Measurements from ENCODE around the gene EFNB3.

Gene EFNB3

GRCh38 chr17:7711051-7711755, 6.2 kb downstream of the EFNB3 start:
- no peak overlapping the region for H3K27ac ChIP-seq (replicated peaks)
- TF ChIP-seq SPI1 (IDR thresholded peaks at IDR 0.05; ENCODE audit: borderline replicate concordance, low read depth) = no peak
- H3K27me3 ChIP-seq (ENCODE audit: insufficient read depth, poor library complexity, severe bottlenecking) = peaks cover 3% of the 10 kb centered on the region
- no peak overlapping the region for H3K4me3 ChIP-seq (replicated peaks; ENCODE audit: insufficient read depth, low read length)
- no peak for DNase-seq (ENCODE audit: low read depth in 1 of 2, low spot score in 1 of 2)

GRCh38 chr17:7712111-7712771, 7.2 kb downstream of the EFNB3 start:
- no peak overlapping the region for H3K4me3 ChIP-seq (replicated peaks; ENCODE audit: insufficient read depth, low read length)
- H3K27ac ChIP-seq (replicated peaks) = no peak overlapping the region
- H3K27me3 ChIP-seq (ENCODE audit: insufficient read depth, poor library complexity, severe bottlenecking) = no peaks in the 10 kb centered on the region
- DNase-seq (ENCODE audit: low read depth in 1 of 2, low spot score in 1 of 2) = no peak
- no peak for TF ChIP-seq POLR2AphosphoS5 (IDR thresholded peaks at IDR 0.05; ENCODE audit: low read depth)

- TF ChIP-seq GABPA (IDR thresholded peaks at IDR 0.05; ENCODE audit: low read depth) (no peak), CTCF (IDR thresholded peaks at IDR 0.05; ENCODE audit: insufficient read depth, low read length) (no peak), POLR2AphosphoS5 (IDR thresholded peaks at IDR 0.05; ENCODE audit: low read depth) (no peak), REST (IDR thresholded peaks at IDR 0.05; ENCODE audit: insufficient replicate concordance, low read depth) (no peak), SPI1 (IDR thresholded peaks at IDR 0.05; ENCODE audit: borderline replicate concordance, low read depth) (no peak)
- DNase-seq (ENCODE audit: low read depth in 1 of 2, low spot score in 1 of 2) = peak in 1 of 2 experiments; percentile 29
- no peak overlapping the region for H3K27ac ChIP-seq (replicated peaks)
- H3K27me3 ChIP-seq (ENCODE audit: insufficient read depth, poor library complexity, severe bottlenecking) = no peaks in the 10 kb centered on the region
- H3K4me3 ChIP-seq (replicated peaks; ENCODE audit: insufficient read depth, low read length) = no peak overlapping the region
These were observed 8.8 kb downstream of the EFNB3 start for GRCh38 chr17:7713782-7714181.

GRCh38 chr17:7714721-7715594, 10.0 kb downstream of the EFNB3 start:
- no peak overlapping the region for H3K27ac ChIP-seq (replicated peaks)
- no peaks in the 10 kb centered on the region for H3K27me3 ChIP-seq (ENCODE audit: insufficient read depth, poor library complexity, severe bottlenecking)
- TF ChIP-seq REST (IDR thresholded peaks at IDR 0.05; ENCODE audit: insufficient replicate concordance, low read depth) = no peak
- no peak for TF ChIP-seq CTCF (IDR thresholded peaks at IDR 0.05; ENCODE audit: insufficient read depth, low read length)
- TF ChIP-seq POLR2AphosphoS5 (IDR thresholded peaks at IDR 0.05; ENCODE audit: low read depth) = no peak
- no peak for TF ChIP-seq SPI1 (IDR thresholded peaks at IDR 0.05; ENCODE audit: borderline replicate concordance, low read depth)
- no peak for TF ChIP-seq GABPA (IDR thresholded peaks at IDR 0.05; ENCODE audit: low read depth)
- no peak for DNase-seq (ENCODE audit: low read depth in 1 of 2, low spot score in 1 of 2)
- no peak overlapping the region for H3K4me3 ChIP-seq (replicated peaks; ENCODE audit: insufficient read depth, low read length)
